ENCODE results near the gene FLAD1. TPM values are rescaled to one million over a fixed set of nuclear protein-coding genes. Genes with fewer than 3 reads are reported as not detected.
"Not testable (repeated sequence)": the region's sequence is repeated elsewhere in the genome, so short reads cannot be mapped to it uniquely, and the experiment has no call there.

The FLAD1 gene
- total RNA-seq, 1 donor from 2014 or later = 35.9 TPM

- no peak for TF ChIP-seq CTCF (IDR thresholded peaks at IDR 0.05; ENCODE audit: unreplicated experiment)
- Mint-ChIP-seq H3K36me3 (ENCODE audit: low read depth, unreplicated experiment) (peaks cover 4% of the 10 kb centered on the region), H3K27ac (ENCODE audit: unreplicated experiment) (no peak overlapping the region), H3K4me1 (ENCODE audit: unreplicated experiment) (no peaks in the 10 kb centered on the region), H3K4me3 (ENCODE audit: unreplicated experiment) (no peak overlapping the region), H3K27me3 (ENCODE audit: unreplicated experiment) (no peaks in the 10 kb centered on the region), H3K9me3 (ENCODE audit: unreplicated experiment) (no peaks in the 10 kb centered on the region)
- DNase-seq (ENCODE audit: low spot score) = no peak
These were observed 803 bp upstream of the FLAD1 start for GRCh38 chr1:154982341-154982740.

GRCh38 chr1:154983776-154984466 is 777 bp downstream of the FLAD1 start:
- H3K4me3 Mint-ChIP-seq (ENCODE audit: unreplicated experiment) = no peak overlapping the region
- no peak overlapping the region for H3K27ac Mint-ChIP-seq (ENCODE audit: unreplicated experiment)
- DNase-seq (ENCODE audit: low spot score) = no peak
- H3K36me3 Mint-ChIP-seq (ENCODE audit: low read depth, unreplicated experiment) = peaks cover 9% of the 10 kb centered on the region
- H3K4me1 Mint-ChIP-seq (ENCODE audit: unreplicated experiment) = peaks cover under 1% of the 10 kb centered on the region
- H3K9me3 Mint-ChIP-seq (ENCODE audit: unreplicated experiment) = no peaks in the 10 kb centered on the region
- H3K27me3 Mint-ChIP-seq (ENCODE audit: unreplicated experiment) = no peaks in the 10 kb centered on the region
- TF ChIP-seq CTCF (IDR thresholded peaks at IDR 0.05; ENCODE audit: unreplicated experiment) = no peak

- not testable (repeated sequence) for H3K4me1 Mint-ChIP-seq (ENCODE audit: unreplicated experiment); H3K27me3 Mint-ChIP-seq (ENCODE audit: unreplicated experiment); H3K27ac Mint-ChIP-seq (ENCODE audit: unreplicated experiment); H3K4me3 Mint-ChIP-seq (ENCODE audit: unreplicated experiment); DNase-seq (ENCODE audit: low spot score); H3K9me3 Mint-ChIP-seq (ENCODE audit: unreplicated experiment)
- H3K36me3 Mint-ChIP-seq (ENCODE audit: low read depth, unreplicated experiment) = peaks cover 12% of the 10 kb centered on the region
These were observed 3.6 kb downstream of the FLAD1 start for GRCh38 chr1:154986736-154987135.

- no peaks in the 10 kb centered on the region for H3K9me3 Mint-ChIP-seq (ENCODE audit: unreplicated experiment)
- H3K27me3 Mint-ChIP-seq (ENCODE audit: unreplicated experiment) = no peaks in the 10 kb centered on the region
- no peak for DNase-seq (ENCODE audit: low spot score)
- no peak overlapping the region for H3K4me3 Mint-ChIP-seq (ENCODE audit: unreplicated experiment)
- H3K36me3 Mint-ChIP-seq (ENCODE audit: low read depth, unreplicated experiment) = peaks cover 12% of the 10 kb centered on the region
- TF ChIP-seq CTCF (IDR thresholded peaks at IDR 0.05; ENCODE audit: unreplicated experiment) = no peak
- H3K27ac Mint-ChIP-seq (ENCODE audit: unreplicated experiment) = no peak overlapping the region
- peaks cover 4% of the 10 kb centered on the region for H3K4me1 Mint-ChIP-seq (ENCODE audit: unreplicated experiment)
These were observed 4.2 kb downstream of the FLAD1 start for GRCh38 chr1:154987326-154987725.

- H3K27me3 Mint-ChIP-seq (ENCODE audit: unreplicated experiment) = no peaks in the 10 kb centered on the region
- H3K9me3 Mint-ChIP-seq (ENCODE audit: unreplicated experiment) = no peaks in the 10 kb centered on the region
- H3K27ac Mint-ChIP-seq (ENCODE audit: unreplicated experiment) = no peak overlapping the region
- peaks cover 4% of the 10 kb centered on the region for H3K4me1 Mint-ChIP-seq (ENCODE audit: unreplicated experiment)
- no peak for TF ChIP-seq CTCF (IDR thresholded peaks at IDR 0.05; ENCODE audit: unreplicated experiment)
- H3K36me3 Mint-ChIP-seq (ENCODE audit: low read depth, unreplicated experiment) = peaks cover 12% of the 10 kb centered on the region
- H3K4me3 Mint-ChIP-seq (ENCODE audit: unreplicated experiment) = no peak overlapping the region
- DNase-seq (ENCODE audit: low spot score) = no peak
These were observed 5.2 kb downstream of the FLAD1 start for GRCh38 chr1:154988058-154988954.

Data from endothelial cell (in vitro differentiated cells).